Skeletal muscle tissue (tissue), 4 donors: ENCODE measurements around the gene COA1. TPM values are rescaled to one million over a fixed set of nuclear protein-coding genes. Genes with fewer than 3 reads are reported as not detected.

Source experiments
- H3K27ac ChIP-seq: one replicate; pipeline ENCODE4 v1.7.0; 2013; ENCODE audit warnings: mild to moderate bottlenecking, low read depth, low read length, inconsistent platforms
- H3K27me3 ChIP-seq, 3 donors: one replicate each; pipeline ENCODE4 v1.7.0; 2013; ENCODE audit warnings: low read length in 3 of 3; ENCODE audit not compliant: control insufficient read depth in 3 of 3, insufficient read depth in 3 of 3
- H3K36me3 ChIP-seq, 3 donors: one replicate each; pipeline ENCODE4 v1.7.0; 2013; ENCODE audit warnings: low read length in 3 of 3; ENCODE audit not compliant: control insufficient read depth in 3 of 3, insufficient read depth in 3 of 3
- H3K4me1 ChIP-seq, 3 donors: one replicate each; pipeline ENCODE4 v1.7.0; 2013; ENCODE audit warnings: low read length in 3 of 3, mild to moderate bottlenecking in 3 of 3; ENCODE audit not compliant: control insufficient read depth in 3 of 3, insufficient read depth in 3 of 3
- H3K4me3 ChIP-seq, 3 donors: one replicate each; pipeline ENCODE4 v1.7.0; 2013; ENCODE audit warnings: low read length in 3 of 3
- H3K9ac ChIP-seq, 3 donors: one replicate each; pipeline ENCODE4 v1.7.0; 2013; ENCODE audit warnings: low read length in 3 of 3, mild to moderate bottlenecking in 3 of 3, moderate library complexity in 2 of 3, low read depth in 1 of 3
- H3K9me3 ChIP-seq, 3 donors: one replicate each; pipeline ENCODE4 v1.7.0; 2013; ENCODE audit warnings: low read length in 3 of 3; ENCODE audit not compliant: control insufficient read depth in 3 of 3
- total RNA-seq: library from RNA; depleted of rRNA; stranded (reverse); fragments of >200 nt; gene quantifications from one replicate; pipeline ENCODE4 v1.2.3, GENCODE V29; 2014
- donor health status: Osteomylitis.

The COA1 gene
- total RNA-seq, 1 donor from 2014 or later: 57.9 TPM

DNA sequence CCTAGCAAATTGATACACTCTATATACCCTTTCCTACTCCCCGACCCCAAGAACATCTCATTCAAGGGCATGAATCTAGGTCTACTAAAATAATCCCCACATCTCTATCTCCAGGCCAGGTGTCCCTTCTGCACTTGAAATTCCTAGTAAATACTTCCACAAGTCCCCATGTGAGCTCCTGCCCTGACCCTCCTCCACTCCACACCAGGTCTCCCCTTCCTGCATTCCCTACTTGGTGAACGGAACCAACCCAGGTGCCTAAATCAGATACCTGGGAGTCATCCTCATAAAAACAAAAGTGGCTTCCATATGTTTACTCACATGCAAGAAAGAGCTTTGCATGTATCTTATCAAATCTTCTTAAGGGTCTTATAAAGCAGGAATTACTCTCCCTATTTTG lies 69.2 kb downstream of the COA1 start:
- no peak overlapping the region for H3K4me3 ChIP-seq
- no peaks in the 10 kb centered on the region for H3K9me3 ChIP-seq
- peaks cover 7 to 12% (median 8%) of the 10 kb centered on the region in 3 donors for H3K4me1 ChIP-seq
- H3K27me3 ChIP-seq: no peaks in the 10 kb centered on the region
- peaks cover 0 to 3% (median 2%) of the 10 kb centered on the region in 3 donors for H3K36me3 ChIP-seq
- H3K9ac ChIP-seq: no peak overlapping the region
- no peak overlapping the region for H3K27ac ChIP-seq

DNA sequence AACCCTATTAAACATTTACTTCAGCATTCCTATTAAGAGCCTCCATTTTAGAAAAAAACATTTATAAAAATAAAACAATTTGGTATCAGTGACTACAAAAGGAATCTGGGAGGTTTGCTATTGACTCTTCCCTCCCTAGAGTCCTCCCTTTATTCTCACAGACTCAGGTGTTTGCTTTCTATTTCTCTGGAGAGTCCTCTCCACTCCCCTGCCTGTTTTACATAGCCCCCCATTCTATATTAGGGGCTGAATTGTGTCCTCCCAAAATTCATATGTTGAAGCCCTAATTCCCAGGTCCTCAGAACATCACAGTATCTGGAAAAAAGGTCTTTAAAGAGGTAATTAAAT lies 69.8 kb downstream of the COA1 start:
- Histone ChIP-seq H3K36me3 (peaks cover 0 to 3% (median 2%) of the 10 kb centered on the region in 3 donors), H3K27ac (no peak overlapping the region), H3K9ac (no peak overlapping the region), H3K4me1 (peaks cover 6 to 10% (median 7%) of the 10 kb centered on the region in 3 donors), H3K4me3 (no peak overlapping the region), H3K27me3 (no peaks in the 10 kb centered on the region), H3K9me3 (no peaks in the 10 kb centered on the region)

DNA sequence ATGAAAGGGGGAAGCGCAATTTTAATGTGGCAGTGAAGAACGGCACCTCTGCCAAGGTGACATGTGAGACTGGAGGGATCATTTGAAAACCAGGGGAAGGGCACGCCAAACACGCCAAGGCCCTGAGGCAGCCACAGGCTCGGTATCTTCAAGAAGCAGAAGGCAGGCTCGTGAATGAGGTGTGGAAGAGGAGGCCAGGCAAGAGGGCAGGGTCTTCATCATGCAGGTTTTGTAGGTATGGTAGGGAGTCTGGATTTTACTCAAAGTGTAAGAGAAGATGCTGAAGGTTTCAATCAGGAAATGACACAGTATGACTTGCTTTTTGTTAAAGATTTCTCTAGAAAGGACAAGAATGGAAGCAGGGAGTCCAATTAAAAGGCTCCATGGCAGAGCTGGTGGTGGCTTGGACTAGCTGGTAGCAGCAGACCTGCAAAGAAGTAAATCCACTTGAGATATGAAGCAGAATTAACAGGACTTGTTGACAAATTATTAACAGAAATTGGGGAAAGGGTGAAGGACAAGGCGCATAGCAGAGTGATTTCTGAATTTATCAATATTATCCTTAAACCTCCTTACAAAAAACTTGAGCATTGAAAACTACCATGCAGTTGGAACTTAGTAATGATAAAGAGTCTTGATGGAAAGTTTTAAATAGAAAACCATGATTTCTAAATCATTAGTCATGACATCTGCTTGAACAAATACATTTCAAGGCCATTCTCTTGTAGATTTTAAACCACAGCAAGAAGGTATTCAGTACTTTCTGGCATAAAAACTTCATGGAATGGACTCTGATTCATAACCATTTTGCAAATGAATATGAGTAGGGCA lies 70.4 kb downstream of the COA1 start:
- Histone ChIP-seq H3K27ac (no peak overlapping the region), H3K4me3 (no peak overlapping the region), H3K9ac (no peak overlapping the region), H3K27me3 (no peaks in the 10 kb centered on the region), H3K4me1 (peaks cover 4 to 11% (median 9%) of the 10 kb centered on the region in 3 donors), H3K9me3 (no peaks in the 10 kb centered on the region), H3K36me3 (peaks cover 0 to 3% (median 2%) of the 10 kb centered on the region in 3 donors)

DNA sequence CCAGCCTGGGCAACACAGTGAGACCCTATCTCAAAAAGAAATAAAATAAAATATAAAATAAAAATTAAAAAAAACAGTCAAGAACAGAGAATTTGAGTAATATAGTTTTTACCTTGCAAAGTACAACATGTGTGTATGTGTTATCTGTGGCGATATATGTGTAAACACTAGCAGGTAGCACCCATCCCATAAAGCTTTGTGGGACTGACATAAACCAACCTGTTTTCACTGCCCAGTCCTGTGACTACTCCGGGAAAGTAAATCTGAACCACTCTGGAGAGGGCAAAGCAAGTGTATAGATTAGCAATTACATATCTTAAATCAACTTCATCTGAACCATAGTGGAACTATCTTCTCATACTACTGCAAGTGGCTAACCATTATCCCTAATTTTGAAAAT lies 72.3 kb downstream of the COA1 start:
- no peak overlapping the region for H3K9ac ChIP-seq
- H3K4me3 ChIP-seq: no peak overlapping the region
- peaks cover 4 to 14% (median 11%) of the 10 kb centered on the region in 3 donors for H3K4me1 ChIP-seq
- no peaks in the 10 kb centered on the region for H3K9me3 ChIP-seq
- no peaks in the 10 kb centered on the region for H3K27me3 ChIP-seq
- H3K36me3 ChIP-seq: peaks cover 0 to 2% (median 0%) of the 10 kb centered on the region in 3 donors
- no peak overlapping the region for H3K27ac ChIP-seq

DNA sequence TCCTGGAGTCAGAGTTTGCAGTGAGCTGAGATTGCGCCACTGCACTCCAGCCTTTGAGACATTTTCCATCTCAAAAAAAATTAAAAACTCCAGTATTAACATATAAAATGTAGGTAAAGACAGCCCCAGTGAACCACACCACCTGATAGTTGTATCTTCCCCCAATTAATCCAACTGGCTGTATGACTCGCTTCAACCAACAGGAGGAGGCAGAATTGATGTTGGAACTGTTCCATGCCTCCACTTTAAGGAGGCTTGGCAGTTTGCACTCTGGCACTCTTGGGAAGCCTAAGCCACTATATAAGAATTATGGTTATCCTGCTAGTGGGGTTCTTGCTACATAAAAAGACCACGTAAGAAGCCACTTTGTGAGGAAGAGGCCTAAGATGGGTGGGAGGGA lies 73.7 kb downstream of the COA1 start:
- Histone ChIP-seq H3K4me1 (peaks cover 15 to 26% (median 21%) of the 10 kb centered on the region in 3 donors), H3K4me3 (no peak overlapping the region), H3K27ac (no peak overlapping the region), H3K9ac (no peak overlapping the region), H3K27me3 (no peaks in the 10 kb centered on the region), H3K36me3 (peaks cover 0 to 2% (median 0%) of the 10 kb centered on the region in 3 donors), H3K9me3 (no peaks in the 10 kb centered on the region)

DNA sequence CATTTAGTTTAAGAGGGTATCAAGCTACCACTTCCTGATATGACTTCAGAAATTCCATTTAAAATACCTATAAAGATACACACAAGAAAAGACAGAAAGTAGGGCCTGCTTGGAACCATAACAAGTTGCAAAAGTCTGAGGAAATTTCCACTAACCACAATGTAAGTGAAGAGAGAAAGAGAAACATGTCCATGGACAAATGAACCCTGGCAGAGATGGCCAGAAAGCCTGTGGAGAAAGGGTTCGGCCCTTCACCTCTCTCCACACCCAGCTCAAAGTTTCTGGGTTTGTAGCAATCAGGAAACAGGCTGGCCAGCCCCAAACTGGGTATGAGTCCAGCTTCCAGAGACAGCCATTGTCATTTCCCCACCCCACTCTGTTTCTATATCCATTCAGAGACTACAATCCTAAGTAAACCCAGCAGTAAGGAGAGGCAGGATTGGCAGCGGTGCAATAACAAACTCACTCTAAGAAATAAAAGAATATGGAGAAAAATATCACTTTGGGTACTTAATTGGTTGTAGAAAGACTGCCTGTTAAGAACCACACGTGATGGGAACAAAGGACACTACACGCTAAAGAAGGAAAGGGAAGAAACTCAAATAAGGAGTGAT lies 75.3 kb downstream of the COA1 start:
- no peaks in the 10 kb centered on the region for H3K9me3 ChIP-seq
- peaks cover 0 to 2% (median 0%) of the 10 kb centered on the region in 3 donors for H3K36me3 ChIP-seq
- peaks cover 27 to 39% (median 32%) of the 10 kb centered on the region in 3 donors for H3K4me1 ChIP-seq
- H3K4me3 ChIP-seq: no peak overlapping the region
- no peak overlapping the region for H3K27ac ChIP-seq
- H3K9ac ChIP-seq: no peak overlapping the region
- no peaks in the 10 kb centered on the region for H3K27me3 ChIP-seq

DNA sequence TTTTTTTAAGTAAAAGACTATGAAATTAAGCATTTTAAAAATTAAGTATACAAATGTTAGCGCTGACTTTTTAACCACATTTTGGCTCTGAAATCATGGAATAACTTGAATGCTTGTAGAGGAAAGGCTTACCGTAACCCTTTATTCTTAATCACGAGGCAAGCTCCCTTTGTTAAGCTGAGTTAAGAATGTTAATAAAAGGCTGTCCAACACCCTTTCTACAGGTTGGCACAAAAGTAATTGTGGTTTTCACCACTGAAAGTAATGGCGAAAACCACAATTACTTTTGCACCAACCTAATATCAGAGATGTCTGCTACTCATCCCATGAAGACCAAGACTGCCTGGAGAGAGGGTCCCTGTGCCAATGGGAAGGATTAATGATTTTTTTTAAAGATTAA lies 75.9 kb downstream of the COA1 start:
- H3K9ac ChIP-seq: no peak overlapping the region
- H3K4me3 ChIP-seq: no peak overlapping the region
- no peak overlapping the region for H3K27ac ChIP-seq
- peaks cover 28 to 39% (median 32%) of the 10 kb centered on the region in 3 donors for H3K4me1 ChIP-seq
- H3K27me3 ChIP-seq: no peaks in the 10 kb centered on the region
- H3K36me3 ChIP-seq: peaks cover 0 to 2% (median 0%) of the 10 kb centered on the region in 3 donors
- H3K9me3 ChIP-seq: no peaks in the 10 kb centered on the region

DNA sequence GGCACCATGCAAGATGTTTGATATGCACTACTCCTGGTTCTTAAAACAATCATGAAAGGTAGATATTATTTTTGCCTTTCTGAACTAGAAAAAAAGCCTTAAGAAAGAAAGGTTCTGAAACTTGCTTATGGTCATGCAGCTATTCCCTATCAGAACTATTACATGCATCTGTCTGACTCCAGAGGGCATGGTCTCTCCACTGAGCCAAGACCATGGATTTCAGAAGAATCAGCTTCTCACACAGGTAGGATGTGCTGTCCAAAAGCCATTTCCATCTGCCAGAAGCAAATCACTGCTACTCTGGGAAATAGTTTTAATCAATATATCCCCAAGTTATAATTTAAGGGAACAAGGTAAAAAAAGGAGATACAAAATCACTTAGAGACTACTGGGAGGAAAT lies 77.0 kb downstream of the COA1 start:
- Histone ChIP-seq H3K9me3 (no peaks in the 10 kb centered on the region), H3K4me3 (no peak overlapping the region), H3K27me3 (no peaks in the 10 kb centered on the region), H3K27ac (no peak overlapping the region), H3K4me1 (peaks cover 38 to 49% (median 43%) of the 10 kb centered on the region in 3 donors), H3K9ac (no peak overlapping the region), H3K36me3 (peaks cover 0 to 2% (median 0%) of the 10 kb centered on the region in 3 donors)

DNA sequence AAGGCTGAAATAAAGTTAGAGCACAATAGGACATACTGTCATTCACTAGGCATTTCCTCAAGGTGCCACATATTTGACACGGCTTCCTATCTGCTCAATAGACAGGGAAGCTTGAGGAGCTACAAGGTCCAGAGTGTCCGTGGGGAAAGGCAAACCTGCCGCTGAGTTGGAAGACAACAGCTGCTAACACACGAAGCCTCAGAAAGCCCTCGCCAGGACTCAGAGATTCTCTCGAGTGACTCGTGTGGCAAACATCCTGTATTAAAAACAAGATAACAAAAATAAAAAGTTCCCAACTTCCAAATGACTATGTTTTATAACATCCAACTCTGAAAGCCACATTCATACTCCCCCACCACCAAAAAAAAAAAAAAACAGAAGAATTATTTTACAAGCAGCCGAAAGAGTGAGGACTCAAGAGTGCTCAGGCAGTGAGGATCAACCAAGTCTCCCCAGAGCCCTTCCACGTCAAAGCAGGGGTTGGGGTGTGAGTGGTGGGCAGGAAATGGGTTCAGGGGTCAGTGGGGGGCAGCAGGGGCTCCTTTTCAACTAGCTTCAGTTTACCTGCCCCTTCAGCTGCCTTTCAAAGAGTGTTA lies 78.8 kb downstream of the COA1 start:
- Histone ChIP-seq H3K36me3 (peaks cover 6 to 8% (median 7%) of the 10 kb centered on the region in 3 donors), H3K4me3 (no peak overlapping the region), H3K27ac (peak overlapping the region; percentile 15), H3K4me1 (peaks cover 53 to 66% (median 59%) of the 10 kb centered on the region in 3 donors), H3K9ac (no peak overlapping the region), H3K27me3 (no peaks in the 10 kb centered on the region), H3K9me3 (no peaks in the 10 kb centered on the region)
